HepG2 (cell line): ENCODE data around the gene WDR19. TPM values are rescaled to one million over a fixed set of nuclear protein-coding genes. Genes with fewer than 3 reads are reported as not detected.

Source experiments
- ASH2L ChIP-seq: fragments of 300-600, 200-600 bp; sonication (generic); IDR thresholded peaks from 2 replicates; pipeline ENCODE4 v1.7.0; 2017; ENCODE audit warnings: low read depth, mild to moderate bottlenecking, moderate library complexity, mixed read lengths, low read length; ENCODE audit not compliant: insufficient read length
- CCAR2 ChIP-seq: fragments of 200-400 bp; formaldehyde crosslinking; optimal IDR thresholded peaks from 2 replicates; pipeline ENCODE3; 2018; ENCODE audit warnings: low read depth, mild to moderate bottlenecking, low read length, moderate library complexity
- DNMT1 ChIP-seq: sonication (generic); formaldehyde crosslinking; IDR thresholded peaks from 2 replicates; pipeline ENCODE4 v1.5.1; 2020; ENCODE audit warnings: mild to moderate bottlenecking, missing genetic modification reagents
- FOXP4 ChIP-seq: sonication (generic); formaldehyde crosslinking; IDR thresholded peaks from 2 replicates; pipeline ENCODE4 v1.4.0; 2020; ENCODE audit warnings: missing genetic modification reagents
- FUBP1 ChIP-seq: sonication (generic); formaldehyde crosslinking; IDR thresholded peaks from 2 replicates; pipeline ENCODE4 v1.5.1; 2020; ENCODE audit warnings: missing genetic modification reagents, mild to moderate bottlenecking, borderline replicate concordance
- HMG20A ChIP-seq: IDR thresholded peaks from 2 replicates; pipeline ENCODE4 v1.6.1; 2016; ENCODE audit warnings: borderline replicate concordance
- HNRNPK ChIP-seq: fragments of 200-400 bp; formaldehyde crosslinking; IDR thresholded peaks from 2 replicates; pipeline ENCODE4 v1.6.1; 2018; ENCODE audit warnings: low read length, low read depth, moderate library complexity, mild to moderate bottlenecking; ENCODE audit not compliant: poor library complexity, severe bottlenecking
- NKX3-1 ChIP-seq: sonication (generic); formaldehyde crosslinking; IDR thresholded peaks from 2 replicates; pipeline ENCODE4 v1.5.0; 2020; ENCODE audit warnings: missing genetic modification reagents
- NONO ChIP-seq, 2 experiments: fragments of 450-650 bp in 1 of 2; sonication (generic) in 1 of 2; formaldehyde crosslinking in 1 of 2; IDR thresholded peaks in 1 of 2; conservative IDR thresholded peaks in 1 of 2; 2 replicates each; pipeline versions ENCODE4 v1.6.1 to v1.8.0; 2017 to 2022; ENCODE audit warnings: mild to moderate bottlenecking in 1 of 2, missing genetic modification reagents in 1 of 2, moderate library complexity in 1 of 2
- NR2F1 ChIP-seq, 2 experiments: fragments of 450-650 bp in 1 of 2; formaldehyde crosslinking in 1 of 2; IDR thresholded peaks; 2 replicates each; pipeline versions ENCODE4 v1.5.0 to v1.6.1; 2016 to 2020; ENCODE audit warnings: mild to moderate bottlenecking in 1 of 2, missing compliant biosample characterization in 1 of 2, missing genetic modification reagents in 1 of 2, moderate library complexity in 1 of 2
- PAWR ChIP-seq: sonication (generic); formaldehyde crosslinking; IDR thresholded peaks from 2 replicates; pipeline ENCODE4 v1.4.0; 2020; ENCODE audit warnings: missing genetic modification reagents, mild to moderate bottlenecking, borderline replicate concordance
- POLR2G ChIP-seq: fragments of 200-400 bp; formaldehyde crosslinking; IDR thresholded peaks from 2 replicates; pipeline ENCODE4 v1.6.1; 2018; ENCODE audit warnings: mild to moderate bottlenecking, low read depth, low read length, moderate library complexity
- RBFOX2 ChIP-seq: fragments of 200-400 bp; formaldehyde crosslinking; IDR thresholded peaks from 2 replicates; pipeline ENCODE4 v1.6.1; 2017; ENCODE audit warnings: low read depth, mild to moderate bottlenecking, low read length
- RELA ChIP-seq: sonication (generic); formaldehyde crosslinking; IDR thresholded peaks from 2 replicates; pipeline ENCODE4 v1.4.0; 2020; ENCODE audit warnings: missing genetic modification reagents
- RFX3 ChIP-seq: IDR thresholded peaks from 2 replicates; pipeline ENCODE4 v1.6.1; 2016; ENCODE audit warnings: missing biosample characterization, missing genetic modification reagents
- RFX5 ChIP-seq: IDR thresholded peaks from 2 replicates; pipeline ENCODE4 v1.6.1; 2011; ENCODE audit warnings: low read depth, low read length, improper control_type of control experiment
- ZFAT ChIP-seq: sonication (generic); formaldehyde crosslinking; conservative IDR thresholded peaks from 2 replicates; pipeline ENCODE4 v1.8.1; 2023; ENCODE audit warnings: missing genetic modification reagents, inconsistent platforms
- ZFP82 ChIP-seq: sonication (generic); formaldehyde crosslinking; IDR thresholded peaks from 2 replicates; pipeline ENCODE4 v1.5.1; 2020; ENCODE audit warnings: mild to moderate bottlenecking, missing genetic modification reagents, borderline replicate concordance
- ZMYM3 ChIP-seq: sonication (generic); formaldehyde crosslinking; IDR thresholded peaks from 2 replicates; pipeline ENCODE4 v1.5.1; 2020; ENCODE audit warnings: mild to moderate bottlenecking, missing genetic modification reagents
- ZNF33B ChIP-seq: sonication (generic); formaldehyde crosslinking; IDR thresholded peaks from 2 replicates; pipeline ENCODE4 v1.5.1; 2020; ENCODE audit warnings: mild to moderate bottlenecking, missing genetic modification reagents
- ZNF639 ChIP-seq: conservative IDR thresholded peaks from 2 replicates; pipeline ENCODE4 v1.6.1; 2018; ENCODE audit warnings: missing genetic modification reagents
- ZNF670 ChIP-seq: sonication (generic); formaldehyde crosslinking; IDR thresholded peaks from 2 replicates; pipeline ENCODE4 v1.8.0; 2022; ENCODE audit warnings: mild to moderate bottlenecking, missing genetic modification reagents, borderline replicate concordance
- ZNF883 ChIP-seq: sonication (generic); formaldehyde crosslinking; IDR thresholded peaks from 2 replicates; pipeline ENCODE4 v1.5.1; 2020; ENCODE audit warnings: mild to moderate bottlenecking, missing genetic modification reagents; ENCODE audit errors: not compliant biosample characterization
- polyA plus RNA-seq, 8 experiments: library from polyadenylated mRNA; depleted of rRNA in 3 of 8; stranded (reverse) in 7 of 8; unstranded in 1 of 8; fragments of >200 nt; fragmentation: Illumina TruSeq in 4 of 8; extraction: Trizol in 4 of 8; gene quantifications; 2 replicates each; pipeline versions ENCODE4 v1.2.1 to v1.2.3, GENCODE V29; 2011 to 2016; ENCODE audit warnings: low read depth in 4 of 8, missing spikeins in 1 of 8, mixed read lengths in 1 of 8; ENCODE audit not compliant: insufficient read depth in 1 of 8
- total RNA-seq, 5 experiments: library from RNA; depleted of rRNA; stranded (reverse); fragments of >200 nt; fragmentation: Illumina TruSeq; extraction: Trizol; gene quantifications; 2 replicates each; pipeline ENCODE4 v1.2.3, GENCODE V29; 2016; ENCODE audit warnings: low read depth in 1 of 5

Gene WDR19
- total and polyA plus RNA-seq, 2 of the 13 experiments (the other 11 are each of a cell fraction or from before 2014, with no cell fraction given), result 22.9 to 34.1 TPM

GRCh38 chr4:39274503-39274902 is 92.2 kb downstream of the WDR19 start (continued):
- TF ChIP-seq HNRNPK (no peak), RFX5 (no peak), ZFP82 (no peak), ZNF639 (CRISPR knock-in tag) (no peak), PAWR (CRISPR knock-in tag) (no peak), NR2F1 (CRISPR knock-in tag; IDR thresholded peaks at IDR 0.05) (peak in 1 of 2 experiments; percentile 11; a peak in 1 of 4 replicates), RFX3 (CRISPR knock-in tag) (no peak), POLR2G (no peak), RBFOX2 (no peak), ZFAT (CRISPR knock-in tag) (no peak), ZNF883 (no peak), ZMYM3 (CRISPR knock-in tag) (no peak; the same call in 1 of the 2 replicates), DNMT1 (CRISPR knock-in tag) (no peak), ZNF670 (no peak), ZNF33B (CRISPR knock-in tag) (no peak), NKX3-1 (CRISPR knock-in tag) (no peak), FOXP4 (CRISPR knock-in tag) (peak; percentile 45; the same call in 1 of the 2 replicates), RELA (no peak), HMG20A (CRISPR knock-in tag) (no peak), ASH2L (no peak), FUBP1 (no peak), NONO (IDR thresholded peaks at IDR 0.05) (no peak), NONO (CRISPR knock-in tag; conservative IDR thresholded peaks at IDR 0.05) (no peak), CCAR2 (no peak)
